Effector memory CD8-positive, alpha-beta T cell (primary cell): ENCODE measurements around the gene EFNB1.

ENCODE experiments used
- ATAC-seq: fragments of 150-1000 bp; cut with Tn5 transposase; replicated peaks from 2 replicates; pipeline ENCODE4 v1.10.0; 2021; ENCODE audit warnings: mild to moderate bottlenecking, moderate library complexity
- DNase-seq, 3 experiments: peaks; one replicate each; pipeline ENCODE4 v3.0.0; 2021
- H3K27ac Mint-ChIP-seq, 2 donors: one replicate each; pipeline ENCODE4 v1.8.0; 2022; ENCODE audit warnings: mild to moderate bottlenecking in 2 of 2, mixed read lengths in 2 of 2, moderate library complexity in 2 of 2
- H3K27me3 Mint-ChIP-seq, 2 donors: one replicate each; pipeline ENCODE4 v1.8.0; 2022; ENCODE audit warnings: mixed read lengths in 2 of 2
- H3K36me3 Mint-ChIP-seq: one replicate; pipeline ENCODE4 v1.8.0; 2022; ENCODE audit warnings: mild to moderate bottlenecking, moderate library complexity, mixed read lengths; ENCODE audit not compliant: insufficient read depth
- H3K4me1 Mint-ChIP-seq, 2 donors: one replicate each; pipeline ENCODE4 v1.8.0; 2022; ENCODE audit warnings: low read depth in 2 of 2, mixed read lengths in 2 of 2
- H3K4me3 Mint-ChIP-seq, 2 donors: one replicate each; pipeline ENCODE4 v1.8.0; 2022; ENCODE audit warnings: mild to moderate bottlenecking in 2 of 2, mixed read lengths in 2 of 2, moderate library complexity in 2 of 2
- H3K9me3 Mint-ChIP-seq, 2 donors: one replicate each; pipeline ENCODE4 v1.8.0; 2022; ENCODE audit warnings: mixed read lengths in 2 of 2

EFNB1 gene

GRCh38 chrX:68842781-68843581 is 14.2 kb downstream of the EFNB1 start:
- no peak for ATAC-seq
- H3K4me1 Mint-ChIP-seq: peaks cover 0 to 3% of the 10 kb centered on the region in 2 donors
- H3K9me3 Mint-ChIP-seq: no peaks in the 10 kb centered on the region
- no peak overlapping the region for H3K4me3 Mint-ChIP-seq
- no peak overlapping the region for H3K27ac Mint-ChIP-seq
- no peaks in the 10 kb centered on the region for H3K36me3 Mint-ChIP-seq
- no peaks in the 10 kb centered on the region for H3K27me3 Mint-ChIP-seq
- no peak for DNase-seq

GRCh38 chrX:68843992-68844391 is 15.2 kb downstream of the EFNB1 start:
- no peak for DNase-seq
- no peak overlapping the region for H3K4me3 Mint-ChIP-seq
- no peaks in the 10 kb centered on the region for H3K36me3 Mint-ChIP-seq
- no peaks in the 10 kb centered on the region for H3K27me3 Mint-ChIP-seq
- H3K27ac Mint-ChIP-seq: no peak overlapping the region
- ATAC-seq: no peak
- H3K4me1 Mint-ChIP-seq: no peaks in the 10 kb centered on the region
- H3K9me3 Mint-ChIP-seq: no peaks in the 10 kb centered on the region

GRCh38 chrX:68844581-68844980 is 15.8 kb downstream of the EFNB1 start:
- ATAC-seq: no peak
- H3K4me1 Mint-ChIP-seq: no peaks in the 10 kb centered on the region

GRCh38 chrX:68846536-68846935 is 17.7 kb downstream of the EFNB1 start:
- Mint-ChIP-seq H3K4me3 (no peak overlapping the region), H3K27ac (no peak overlapping the region), H3K9me3 (no peaks in the 10 kb centered on the region), H3K27me3 (no peaks in the 10 kb centered on the region), H3K4me1 (no peaks in the 10 kb centered on the region), H3K36me3 (no peaks in the 10 kb centered on the region)
- ATAC-seq (no peak), DNase-seq (no peak)

More at GRCh38 chrX:68844581-68844980, 15.8 kb downstream of the EFNB1 start:
- no peak overlapping the region for H3K27ac Mint-ChIP-seq
- no peak for DNase-seq
- no peak overlapping the region for H3K4me3 Mint-ChIP-seq
- H3K36me3 Mint-ChIP-seq: no peaks in the 10 kb centered on the region
- no peaks in the 10 kb centered on the region for H3K27me3 Mint-ChIP-seq
- H3K9me3 Mint-ChIP-seq: no peaks in the 10 kb centered on the region

- H3K4me3 Mint-ChIP-seq: no peak overlapping the region
- no peaks in the 10 kb centered on the region for H3K4me1 Mint-ChIP-seq
- H3K27ac Mint-ChIP-seq: no peak overlapping the region
- ATAC-seq (no peak), DNase-seq (no peak)
- no peaks in the 10 kb centered on the region for H3K9me3 Mint-ChIP-seq
- no peaks in the 10 kb centered on the region for H3K36me3 Mint-ChIP-seq
- H3K27me3 Mint-ChIP-seq: no peaks in the 10 kb centered on the region
These were observed 18.4 kb downstream of the EFNB1 start for GRCh38 chrX:68847172-68847571.

- ATAC-seq (no peak), DNase-seq (no peak)
- Mint-ChIP-seq H3K4me3 (no peak overlapping the region), H3K27me3 (no peaks in the 10 kb centered on the region), H3K4me1 (no peaks in the 10 kb centered on the region), H3K9me3 (no peaks in the 10 kb centered on the region), H3K27ac (no peak overlapping the region), H3K36me3 (no peaks in the 10 kb centered on the region)
These were observed 19.5 kb downstream of the EFNB1 start for GRCh38 chrX:68848189-68848940.

GRCh38 chrX:68851082-68851481 is 22.3 kb downstream of the EFNB1 start:
- DNase-seq: no peak
- Mint-ChIP-seq H3K4me1 (no peaks in the 10 kb centered on the region), H3K4me3 (no peak overlapping the region), H3K36me3 (no peaks in the 10 kb centered on the region), H3K27ac (no peak overlapping the region), H3K9me3 (no peaks in the 10 kb centered on the region), H3K27me3 (no peaks in the 10 kb centered on the region)
- no peak for ATAC-seq

- H3K36me3 Mint-ChIP-seq: no peaks in the 10 kb centered on the region
- no peaks in the 10 kb centered on the region for H3K27me3 Mint-ChIP-seq
- peaks cover 0 to 2% of the 10 kb centered on the region in 2 donors for H3K4me1 Mint-ChIP-seq
- no peak overlapping the region for H3K27ac Mint-ChIP-seq
- DNase-seq (no peak), ATAC-seq (no peak)
- H3K9me3 Mint-ChIP-seq: no peaks in the 10 kb centered on the region
- H3K4me3 Mint-ChIP-seq: no peak overlapping the region
These were observed 23.2 kb downstream of the EFNB1 start for GRCh38 chrX:68852046-68852445.

- no peak overlapping the region for H3K4me3 Mint-ChIP-seq
- H3K36me3 Mint-ChIP-seq: no peaks in the 10 kb centered on the region
- no peaks in the 10 kb centered on the region for H3K9me3 Mint-ChIP-seq
- H3K4me1 Mint-ChIP-seq: peaks cover 0 to 2% of the 10 kb centered on the region in 2 donors
- DNase-seq (no peak), ATAC-seq (no peak)
- no peaks in the 10 kb centered on the region for H3K27me3 Mint-ChIP-seq
- H3K27ac Mint-ChIP-seq: no peak overlapping the region
These were observed 24.9 kb downstream of the EFNB1 start for GRCh38 chrX:68853665-68854251.

GRCh38 chrX:68865300-68865699 is 36.5 kb downstream of the EFNB1 start:
- H3K9me3 Mint-ChIP-seq: no peaks in the 10 kb centered on the region
- H3K27ac Mint-ChIP-seq: no peak overlapping the region
- DNase-seq (no peak), ATAC-seq (no peak)
- peaks cover 9 to 11% of the 10 kb centered on the region in 2 donors for H3K4me1 Mint-ChIP-seq
- no peak overlapping the region for H3K4me3 Mint-ChIP-seq
- no peaks in the 10 kb centered on the region for H3K36me3 Mint-ChIP-seq
- no peaks in the 10 kb centered on the region for H3K27me3 Mint-ChIP-seq

GRCh38 chrX:68865926-68866325 is 37.1 kb downstream of the EFNB1 start:
- Mint-ChIP-seq H3K36me3 (peaks cover 4% of the 10 kb centered on the region), H3K9me3 (no peaks in the 10 kb centered on the region), H3K27me3 (no peaks in the 10 kb centered on the region), H3K4me3 (no peak overlapping the region), H3K4me1 (peaks cover 11 to 14% of the 10 kb centered on the region in 2 donors), H3K27ac (no peak overlapping the region)
- ATAC-seq (no peak), DNase-seq (no peak)

GRCh38 chrX:68867458-68868112 is 38.8 kb downstream of the EFNB1 start:
- H3K9me3 Mint-ChIP-seq: no peaks in the 10 kb centered on the region
- ATAC-seq: no peak
- no peak overlapping the region for H3K27ac Mint-ChIP-seq
- DNase-seq: no peak
- H3K4me3 Mint-ChIP-seq: no peak overlapping the region
- peaks cover 4% of the 10 kb centered on the region for H3K36me3 Mint-ChIP-seq
- peaks cover 11 to 14% of the 10 kb centered on the region in 2 donors for H3K4me1 Mint-ChIP-seq
- H3K27me3 Mint-ChIP-seq: no peaks in the 10 kb centered on the region

GRCh38 chrX:68868316-68868715 is 39.5 kb downstream of the EFNB1 start:
- peaks cover 4% of the 10 kb centered on the region for H3K36me3 Mint-ChIP-seq
- peak overlapping the region in 1 of 2 donors; percentile 36 for H3K27ac Mint-ChIP-seq
- no peaks in the 10 kb centered on the region for H3K9me3 Mint-ChIP-seq
- H3K27me3 Mint-ChIP-seq: no peaks in the 10 kb centered on the region
- ATAC-seq (no peak), DNase-seq (no peak)
- H3K4me1 Mint-ChIP-seq: peaks cover 11 to 14% of the 10 kb centered on the region in 2 donors
- no peak overlapping the region for H3K4me3 Mint-ChIP-seq
